Right atrium auricular region (tissue), 2 donors: ENCODE results near the gene CDH24. TPM values are rescaled to one million over a fixed set of nuclear protein-coding genes. Genes with fewer than 3 reads are reported as not detected.
A peak's percentile ranks its signal among the peaks of the same experiment; 100 is the strongest.

Experiments
- DNase-seq: peaks from one replicate; pipeline ENCODE4 v3.0.0-alpha.2; 2019; ENCODE audit warnings: low spot score
- H3K27ac ChIP-seq, 2 donors: fragments of 200-600 bp; sonication (generic); 1 replicate in 1 of 2; 2 replicates in 1 of 2; pipeline ENCODE4 v1.5.1; 2016 to 2019
- H3K27me3 ChIP-seq, 2 donors: fragments of 200-600 bp; sonication (generic); one replicate each; pipeline versions ENCODE4 v1.5.1 to v1.6.0; 2017 to 2019
- H3K36me3 ChIP-seq: fragments of 200-600 bp; sonication (generic); one replicate; pipeline ENCODE4 v1.5.1; 2016
- H3K4me1 ChIP-seq, 2 donors: fragments of 200-600 bp; sonication (generic); one replicate each; pipeline versions ENCODE4 v1.5.1 to v1.6.0; 2017 to 2019
- H3K4me3 ChIP-seq, 2 donors: fragments of 200-600 bp; sonication (generic); 1 replicate in 1 of 2; 2 replicates in 1 of 2; pipeline ENCODE4 v1.5.1; 2017 to 2019; ENCODE audit warnings: mild to moderate bottlenecking in 1 of 2, moderate library complexity in 1 of 2
- H3K9me3 ChIP-seq, 2 donors: fragments of 200-600 bp; sonication (generic); one replicate each; pipeline ENCODE4 v1.5.1; 2019
- CTCF ChIP-seq, 2 donors: fragments of 200-600 bp; sonication (generic); IDR thresholded peaks; one replicate each; pipeline ENCODE4 v1.5.1; 2019; ENCODE audit warnings: antibody characterized with exemption in 2 of 2
- total RNA-seq, 2 donors: library from RNA; depleted of rRNA; stranded (reverse); fragments of >200 nt; gene quantifications; one replicate each; pipeline ENCODE4 v1.1.0, GENCODE V29; 2016

The CDH24 gene
- total RNA-seq, 2 donors from 2014 or later = 1.3 to 1.4 TPM

- H3K27me3 ChIP-seq = no peaks in the 10 kb centered on the region
- H3K27ac ChIP-seq = no peak overlapping the region
- no peaks in the 10 kb centered on the region for H3K9me3 ChIP-seq
- no peak for TF ChIP-seq CTCF (IDR thresholded peaks at IDR 0.05)
- peaks cover 0 to 19% of the 10 kb centered on the region in 2 donors for H3K4me1 ChIP-seq
- peaks cover 23% of the 10 kb centered on the region for H3K36me3 ChIP-seq
- H3K4me3 ChIP-seq = no peak overlapping the region
- no peak for DNase-seq
Measured at GRCh38 chr14:23055621-23056144, 1.6 kb downstream of the CDH24 start.

- Histone ChIP-seq H3K4me3 (no peak overlapping the region), H3K36me3 (peaks cover 18% of the 10 kb centered on the region), H3K27ac (no peak overlapping the region), H3K4me1 (peaks cover 0 to 19% of the 10 kb centered on the region in 2 donors), H3K27me3 (no peaks in the 10 kb centered on the region), H3K9me3 (no peaks in the 10 kb centered on the region)
- no peak for DNase-seq
- no peak for TF ChIP-seq CTCF (IDR thresholded peaks at IDR 0.05)
Measured at GRCh38 chr14:23055147-23055550, 2.2 kb downstream of the CDH24 start.

- TF ChIP-seq CTCF (IDR thresholded peaks at IDR 0.05) = peak in 1 of 2 donors; percentile 48
- peaks cover 0 to 19% of the 10 kb centered on the region in 2 donors for H3K4me1 ChIP-seq
- no peak for DNase-seq
- no peaks in the 10 kb centered on the region for H3K27me3 ChIP-seq
- H3K9me3 ChIP-seq = no peaks in the 10 kb centered on the region
- no peak overlapping the region for H3K27ac ChIP-seq
- no peak overlapping the region for H3K4me3 ChIP-seq
- peaks cover 8% of the 10 kb centered on the region for H3K36me3 ChIP-seq
Measured at GRCh38 chr14:23054000-23054811, 3.1 kb downstream of the CDH24 start.

- no peak overlapping the region for H3K4me3 ChIP-seq
- H3K9me3 ChIP-seq = no peaks in the 10 kb centered on the region
- no peak for TF ChIP-seq CTCF (IDR thresholded peaks at IDR 0.05)
- DNase-seq = no peak
- H3K4me1 ChIP-seq = peaks cover 0 to 19% of the 10 kb centered on the region in 2 donors
- H3K27ac ChIP-seq = no peak overlapping the region
- peaks cover under 1% of the 10 kb centered on the region for H3K36me3 ChIP-seq
- no peaks in the 10 kb centered on the region for H3K27me3 ChIP-seq
Measured at GRCh38 chr14:23053426-23053825, 3.9 kb downstream of the CDH24 start.

- DNase-seq = no peak
- Histone ChIP-seq H3K4me3 (no peak overlapping the region), H3K9me3 (no peaks in the 10 kb centered on the region), H3K27ac (no peak overlapping the region), H3K36me3 (no peaks in the 10 kb centered on the region), H3K27me3 (no peaks in the 10 kb centered on the region), H3K4me1 (peaks cover 0 to 15% of the 10 kb centered on the region in 2 donors)
- no peak for TF ChIP-seq CTCF (IDR thresholded peaks at IDR 0.05)
Measured at GRCh38 chr14:23052671-23053070, 4.6 kb downstream of the CDH24 start.
